GM23248 (cell line): ENCODE results near the gene RUFY3. TPM values are rescaled to one million over a fixed set of nuclear protein-coding genes. Genes with fewer than 3 reads are reported as not detected.
"Not testable (repeated sequence)": the region's sequence is repeated elsewhere in the genome, so short reads cannot be mapped to it uniquely, and the experiment has no call there.

ENCODE experiments used
- DNase-seq: peaks from one replicate; pipeline ENCODE4 v3.0.0-alpha.2; 2015
- H2AFZ ChIP-seq: fragments of 200-600 bp; sonication (generic); 2 replicates; pipeline ENCODE4 v1.6.1; 2016; ENCODE audit warnings: antibody characterized with exemption
- H3F3A ChIP-seq: fragments of 200-600 bp; sonication (generic); 2 replicates; pipeline ENCODE4 v1.6.1; 2016; ENCODE audit warnings: mild to moderate bottlenecking, antibody characterized with exemption, mixed run types; ENCODE audit not compliant: insufficient read depth
- H3K27ac ChIP-seq: fragments of 200-600 bp; sonication (generic); 2 replicates; pipeline ENCODE4 v1.5.1; 2016; ENCODE audit warnings: mild to moderate bottlenecking
- H3K27me3 ChIP-seq: fragments of 200-600 bp; sonication (generic); replicated peaks from 2 replicates; pipeline ENCODE4 v1.6.1; 2016; ENCODE audit warnings: mild to moderate bottlenecking; ENCODE audit not compliant: insufficient read depth
- H3K36me3 ChIP-seq: fragments of 200-600 bp; sonication (generic); 2 replicates; pipeline ENCODE4 v1.6.1; 2016; ENCODE audit warnings: low read depth, mild to moderate bottlenecking
- H3K4me1 ChIP-seq: fragments of 200-600 bp; sonication (generic); 2 replicates; pipeline ENCODE4 v1.6.1; 2016; ENCODE audit warnings: mild to moderate bottlenecking; ENCODE audit not compliant: insufficient read depth
- H3K4me2 ChIP-seq: fragments of 200-600 bp; sonication (generic); one replicate; pipeline ENCODE4 v1.6.1; 2016; ENCODE audit warnings: mild to moderate bottlenecking; ENCODE audit not compliant: unreplicated experiment
- H3K4me3 ChIP-seq: fragments of 200-600 bp; sonication (generic); 2 replicates; pipeline ENCODE4 v1.5.1; 2016; ENCODE audit warnings: mild to moderate bottlenecking
- H3K79me2 ChIP-seq: fragments of 200-600 bp; sonication (generic); 2 replicates; pipeline ENCODE4 v1.6.1; 2016; ENCODE audit warnings: mild to moderate bottlenecking; ENCODE audit not compliant: insufficient read depth
- H3K9ac ChIP-seq: fragments of 200-600 bp; sonication (generic); 2 replicates; pipeline ENCODE4 v1.6.1; 2016; ENCODE audit warnings: mild to moderate bottlenecking
- H3K9me2 ChIP-seq: fragments of 200-600 bp; sonication (generic); 2 replicates; pipeline ENCODE4 v1.6.1; 2016; ENCODE audit warnings: mixed run types, mild to moderate bottlenecking, moderate library complexity; ENCODE audit not compliant: insufficient read depth
- H3K9me3 ChIP-seq: fragments of 200-600 bp; sonication (generic); one replicate; pipeline ENCODE4 v1.6.1; 2017; ENCODE audit warnings: low read depth
- H4K20me1 ChIP-seq: fragments of 200-600 bp; sonication (generic); 2 replicates; pipeline ENCODE4 v1.6.0; 2016; ENCODE audit not compliant: insufficient read depth
- EZH2 ChIP-seq: fragments of 200-600 bp; sonication (generic); IDR thresholded peaks from 2 replicates; pipeline ENCODE4 v1.6.1; 2018; ENCODE audit warnings: antibody characterized with exemption, mild to moderate bottlenecking; ENCODE audit not compliant: insufficient read depth, poor library complexity, severe bottlenecking
- EZH2phosphoT487 ChIP-seq: fragments of 200-600 bp; sonication (generic); IDR thresholded peaks from 2 replicates; pipeline ENCODE4 v1.6.1; 2018; ENCODE audit warnings: antibody characterized with exemption, moderate library complexity, mild to moderate bottlenecking, low read depth; ENCODE audit not compliant: insufficient read depth
- WGBS, 2 experiments: methylation state at CpG; one replicate each; pipeline ENCODE4 v1.1.6; 2015 to 2017; ENCODE audit warnings: low lambda C conversion rate in 2 of 2, low coverage in 1 of 2; ENCODE audit errors: missing lambda C conversion rate in 2 of 2; 5-methylcytosine and 5-hydroxymethylcytosine counted together
- in situ Hi-C: fragments of 300-500 bp; cut with MboI; formaldehyde crosslinking; loops from 2 replicates; pipeline ENCODE4 v1.15.0; 2020
- polyA plus RNA-seq: library from polyadenylated mRNA; unstranded; fragments of >200 nt; fragmentation: Nextera tagmentation; extraction: Ambion mirVana; gene quantifications from 2 replicates; pipeline ENCODE4 v1.2.1, GENCODE V29; 2016
- total RNA-seq: library from RNA; depleted of rRNA; stranded (reverse); fragments of >200 nt; shearing (Covaris generic); gene quantifications from 2 replicates; pipeline ENCODE4 v1.2.3, GENCODE V29; 2014

Gene RUFY3
- total and polyA plus RNA-seq, 2 experiments from 2014 or later, result 13.5 to 24.0 TPM

GRCh38 chr4:70678383-70678999, 43.3 kb upstream of the RUFY3 start:
- Histone ChIP-seq H3K27ac (no peak overlapping the region), H2AFZ (no peak overlapping the region; the same call in 1 of the 2 replicates), H3K27me3 (no peaks in the 10 kb centered on the region), H3K36me3 (no peaks in the 10 kb centered on the region), H3K4me3 (no peak overlapping the region), H3K79me2 (no peaks in the 10 kb centered on the region), H3K4me1 (peaks cover 7% of the 10 kb centered on the region), H3F3A (peaks cover 14% of the 10 kb centered on the region), H4K20me1 (no peaks in the 10 kb centered on the region), H3K9me3 (no peaks in the 10 kb centered on the region), H3K9me2 (no peaks in the 10 kb centered on the region), H3K9ac (no peak overlapping the region), H3K4me2 (no peak overlapping the region)
- WGBS, 2 experiments, result 95 to 96% methylated on average over 1 of the region's 1 CpG
- in situ Hi-C loops, result no loop called here
- TF ChIP-seq EZH2phosphoT487 (no peak), EZH2 (no peak)
- DNase-seq, result no peak

GRCh38 chr4:70680934-70681333, 40.8 kb upstream of the RUFY3 start:
- no peak overlapping the region for H3K4me3 ChIP-seq
- no peak for TF ChIP-seq EZH2phosphoT487
- TF ChIP-seq EZH2, result no peak
- H3K4me2 ChIP-seq, result no peak overlapping the region
- H4K20me1 ChIP-seq, result no peaks in the 10 kb centered on the region
- no peak for DNase-seq
- H3F3A ChIP-seq, result peaks cover 14% of the 10 kb centered on the region
- in situ Hi-C loops, result no loop called here
- H3K79me2 ChIP-seq, result no peaks in the 10 kb centered on the region
- no peaks in the 10 kb centered on the region for H3K9me2 ChIP-seq
- no peaks in the 10 kb centered on the region for H3K9me3 ChIP-seq
- no peaks in the 10 kb centered on the region for H3K27me3 ChIP-seq
- no peaks in the 10 kb centered on the region for H3K36me3 ChIP-seq
- no peak overlapping the region for H3K9ac ChIP-seq
- no peak overlapping the region for H3K27ac ChIP-seq
- peaks cover 7% of the 10 kb centered on the region for H3K4me1 ChIP-seq
- H2AFZ ChIP-seq, result peak overlapping the region; percentile 34; the same call in 1 of the 2 replicates

GRCh38 chr4:70681704-70682103, 40.1 kb upstream of the RUFY3 start:
- Histone ChIP-seq H3K4me3 (no peak overlapping the region), H3K27me3 (no peaks in the 10 kb centered on the region), H3K4me2 (no peak overlapping the region), H3K79me2 (no peaks in the 10 kb centered on the region), H4K20me1 (no peaks in the 10 kb centered on the region), H3K9me3 (no peaks in the 10 kb centered on the region), H3F3A (peaks cover 14% of the 10 kb centered on the region), H3K36me3 (no peaks in the 10 kb centered on the region), H3K4me1 (peaks cover 6% of the 10 kb centered on the region), H3K27ac (no peak overlapping the region), H3K9ac (no peak overlapping the region), H3K9me2 (no peaks in the 10 kb centered on the region), H2AFZ (no peak overlapping the region; the same call in 1 of the 2 replicates)
- TF ChIP-seq EZH2phosphoT487 (no peak), EZH2 (no peak)
- in situ Hi-C loops, result no loop called here
- DNase-seq, result no peak

- in situ Hi-C loops, H3K9me2 ChIP-seq, H3K27me3 ChIP-seq, H3K4me1 ChIP-seq, DNase-seq, H3K4me2 ChIP-seq, H2AFZ ChIP-seq, H3K27ac ChIP-seq, H3K9ac ChIP-seq, H3K79me2 ChIP-seq, H3K36me3 ChIP-seq, H3K9me3 ChIP-seq, H4K20me1 ChIP-seq, H3K4me3 ChIP-seq: not testable (repeated sequence)
- 74 to 83% methylated on average over 3 of the region's 3 CpGs for WGBS, 2 experiments
- peaks cover 12% of the 10 kb centered on the region for H3F3A ChIP-seq
Measured at GRCh38 chr4:70682142-70682541, 39.6 kb upstream of the RUFY3 start.

- in situ Hi-C loops, result no loop called here
Measured at GRCh38 chr4:70687392-70687791, 34.4 kb upstream of the RUFY3 start.

More at GRCh38 chr4:70687392-70687791, 34.4 kb upstream of the RUFY3 start:
- no peak for DNase-seq
- peaks cover 27% of the 10 kb centered on the region for H3K4me1 ChIP-seq
- H3K27me3 ChIP-seq, result no peaks in the 10 kb centered on the region
- H3K9ac ChIP-seq, result peak overlapping the region; percentile 96
- peak overlapping the region; percentile 97 for H3K27ac ChIP-seq
- H3F3A ChIP-seq, result peaks cover 15% of the 10 kb centered on the region
- peaks cover 3% of the 10 kb centered on the region; the same call in 1 of the 2 replicates for H3K36me3 ChIP-seq
- H3K4me2 ChIP-seq, result peak overlapping the region; percentile 98
- no peak for TF ChIP-seq EZH2phosphoT487
- no peak for TF ChIP-seq EZH2
- 65% methylated on average over 13 of the region's 13 CpGs for WGBS, 2 experiments
- H4K20me1 ChIP-seq, result no peaks in the 10 kb centered on the region; the same call in 1 of the 2 replicates
- H3K9me3 ChIP-seq, result no peaks in the 10 kb centered on the region
- peak overlapping the region; percentile 99 for H2AFZ ChIP-seq
- no peaks in the 10 kb centered on the region for H3K9me2 ChIP-seq
- peak overlapping the region; percentile 100 for H3K4me3 ChIP-seq
- peaks cover 40% of the 10 kb centered on the region for H3K79me2 ChIP-seq
